ENCODE measurements around the gene CNDP1.

DNA sequence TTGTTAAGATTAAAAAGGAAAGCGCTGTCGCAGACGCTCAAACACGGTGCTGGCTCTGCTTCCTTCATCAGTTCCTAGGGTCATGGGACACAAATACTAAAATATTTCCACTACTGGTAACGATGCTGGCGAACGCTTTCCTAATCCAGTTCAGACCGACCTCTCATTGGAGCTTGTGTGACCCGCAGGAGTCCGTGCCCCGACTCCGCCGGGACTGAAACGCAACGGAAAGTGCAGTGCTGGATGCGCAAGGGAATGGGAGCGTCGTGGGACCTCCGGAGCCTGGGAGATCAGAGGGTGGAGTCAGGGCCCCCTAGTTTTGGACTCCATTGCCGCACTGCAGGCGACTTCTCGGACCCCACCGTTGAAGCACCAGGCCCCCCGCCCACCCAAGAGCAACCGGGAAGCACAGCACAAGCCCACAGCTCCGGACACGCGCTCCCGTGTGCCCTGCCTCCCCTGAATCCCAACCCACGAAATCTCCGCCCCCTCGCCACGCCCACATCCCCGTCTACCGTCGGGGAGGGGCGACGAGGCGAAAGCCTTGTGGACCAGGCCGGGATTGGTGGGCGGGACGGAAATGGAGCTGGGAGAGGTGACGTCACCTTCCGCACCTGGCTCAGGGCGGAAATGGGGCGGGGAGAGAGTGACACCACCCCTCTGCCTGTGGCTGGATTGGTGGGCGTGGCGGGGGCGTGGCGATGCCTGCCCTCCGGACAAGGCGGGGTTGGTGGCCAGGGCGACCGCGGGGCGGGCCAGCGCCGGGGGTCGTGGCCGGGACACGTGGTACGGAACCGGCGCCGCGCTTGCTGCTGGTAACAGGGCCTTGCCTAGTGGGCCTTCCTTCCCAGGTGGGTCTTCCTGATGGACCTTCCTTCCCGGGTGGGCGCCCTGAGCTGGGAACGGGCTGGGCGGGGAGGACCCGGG, 38.5 kb upstream of the CNDP1 start, which contains the start of gene CNDP2:
- TF ChIP-seq, protein P1, sequence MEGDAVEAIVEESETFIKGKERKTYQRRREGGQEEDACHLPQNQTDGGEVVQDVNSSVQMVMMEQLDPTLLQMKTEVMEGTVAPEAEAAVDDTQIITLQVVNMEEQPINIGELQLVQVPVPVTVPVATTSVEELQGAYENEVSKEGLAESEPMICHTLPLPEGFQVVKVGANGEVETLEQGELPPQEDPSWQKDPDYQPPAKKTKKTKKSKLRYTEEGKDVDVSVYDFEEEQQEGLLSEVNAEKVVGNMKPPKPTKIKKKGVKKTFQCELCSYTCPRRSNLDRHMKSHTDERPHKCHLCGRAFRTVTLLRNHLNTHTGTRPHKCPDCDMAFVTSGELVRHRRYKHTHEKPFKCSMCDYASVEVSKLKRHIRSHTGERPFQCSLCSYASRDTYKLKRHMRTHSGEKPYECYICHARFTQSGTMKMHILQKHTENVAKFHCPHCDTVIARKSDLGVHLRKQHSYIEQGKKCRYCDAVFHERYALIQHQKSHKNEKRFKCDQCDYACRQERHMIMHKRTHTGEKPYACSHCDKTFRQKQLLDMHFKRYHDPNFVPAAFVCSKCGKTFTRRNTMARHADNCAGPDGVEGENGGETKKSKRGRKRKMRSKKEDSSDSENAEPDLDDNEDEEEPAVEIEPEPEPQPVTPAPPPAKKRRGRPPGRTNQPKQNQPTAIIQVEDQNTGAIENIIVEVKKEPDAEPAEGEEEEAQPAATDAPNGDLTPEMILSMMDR (IDR thresholded peaks at IDR 0.05; ENCODE audit: borderline replicate concordance, extremely low read depth, low read length, poor library complexity, severe bottlenecking): no peak
- TF ChIP-seq EZH2 (IDR thresholded peaks at IDR 0.05; ENCODE audit: borderline replicate concordance, low read depth, low read length, severe bottlenecking): no peak
